Kidney (tissue), 14 donors: ENCODE results near the gene UGT1A10. TPM values are rescaled to one million over a fixed set of nuclear protein-coding genes. Genes with fewer than 3 reads are reported as not detected.

Source experiments
- DNase-seq, 5 donors: peaks; one replicate each; pipeline ENCODE4 v3.0.0-alpha.2; 2013 to 2020
- FAIRE-seq: peaks from 2 replicates; lab custom pipeline; 2012; peaks lifted over from hg19 to GRCh38; lab: Jason Lieb, UNC
- H3K27ac ChIP-seq, 2 donors: one replicate each; pipeline ENCODE4 v1.7.0; 2013; ENCODE audit warnings: low read depth in 2 of 2, low read length in 2 of 2, inconsistent platforms in 1 of 2
- H3K27me3 ChIP-seq: one replicate; pipeline ENCODE4 v1.7.1; 2013; ENCODE audit warnings: low read length, inconsistent platforms; ENCODE audit not compliant: control insufficient read depth, insufficient read depth
- H3K36me3 ChIP-seq, 3 donors: one replicate each; pipeline versions ENCODE4 v1.7.0 to v1.7.1; 2013; ENCODE audit warnings: low read length in 3 of 3, control low read depth in 1 of 3, inconsistent platforms in 1 of 3; ENCODE audit not compliant: insufficient read depth in 3 of 3, control insufficient read depth in 2 of 3
- H3K4me1 ChIP-seq, 3 donors: one replicate each; pipeline versions ENCODE4 v1.7.0 to v1.7.1; 2013; ENCODE audit warnings: low read length in 3 of 3, inconsistent platforms in 1 of 3, low read depth in 1 of 3; ENCODE audit not compliant: control insufficient read depth in 2 of 3, insufficient read depth in 2 of 3
- H3K4me3 ChIP-seq, 3 donors: one replicate each; pipeline versions ENCODE4 v1.7.0 to v1.8.1; 2013; ENCODE audit warnings: low read length in 3 of 3, control low read depth in 1 of 3, inconsistent platforms in 1 of 3
- H3K9ac ChIP-seq, 3 donors: one replicate each; pipeline versions ENCODE4 v1.7.0 to v1.7.1; 2013; ENCODE audit warnings: low read length in 3 of 3, control low read depth in 1 of 3, inconsistent platforms in 1 of 3
- H3K9me3 ChIP-seq, 3 donors: one replicate each; pipeline versions ENCODE4 v1.7.0 to v1.7.1; 2013; ENCODE audit warnings: low read length in 3 of 3, control low read depth in 1 of 3, inconsistent platforms in 1 of 3; ENCODE audit not compliant: control insufficient read depth in 2 of 3, insufficient read depth in 1 of 3
- CTCF ChIP-seq: IDR thresholded peaks from 3 replicates; pipeline ENCODE4 v1.5.1; 2012; ENCODE audit warnings: mild to moderate bottlenecking, moderate library complexity, borderline replicate concordance; ENCODE audit not compliant: insufficient read depth; ENCODE audit errors: extremely low read depth
- intact Hi-C: fragments of 100-400 bp; cut with DNase I; formaldehyde crosslinking; loops from one replicate; pipeline ENCODE4 v1.11.1; 2022
- polyA plus RNA-seq: library from polyadenylated mRNA; stranded (reverse); fragments of 350-450 nt; fragmentation: Illumina TruSeq; extraction: RNeasy Lipid Tissue Mini Kit (QIAGEN cat#74804); gene quantifications from one replicate; pipeline ENCODE4 v1.2.3, GENCODE V29; 2014; ENCODE audit warnings: low read depth, low replicate concordance; ENCODE audit not compliant: insufficient read depth
- total RNA-seq: library from RNA; stranded (reverse); fragmentation: NEBNext Ultra II Directional; extraction: Animal tissue kit (Norgen Biotek cat#: 25700); gene quantifications from one replicate; pipeline ENCODE4 v1.2.1, GENCODE V29; 2021
- donor health status: control.
- donor health status: control.
- donor health status: control.
- donor health status: control.
- donor health status: control.
- donor health status: DM: yes; HTN: yes; CAD: no.
- donor health status: Normal renal cell carcinoma (clear cell type).

The UGT1A10 gene
- total and polyA plus RNA-seq, 2 donors from 2014 or later = 6.6 TPM; not detected in 1

DNA sequence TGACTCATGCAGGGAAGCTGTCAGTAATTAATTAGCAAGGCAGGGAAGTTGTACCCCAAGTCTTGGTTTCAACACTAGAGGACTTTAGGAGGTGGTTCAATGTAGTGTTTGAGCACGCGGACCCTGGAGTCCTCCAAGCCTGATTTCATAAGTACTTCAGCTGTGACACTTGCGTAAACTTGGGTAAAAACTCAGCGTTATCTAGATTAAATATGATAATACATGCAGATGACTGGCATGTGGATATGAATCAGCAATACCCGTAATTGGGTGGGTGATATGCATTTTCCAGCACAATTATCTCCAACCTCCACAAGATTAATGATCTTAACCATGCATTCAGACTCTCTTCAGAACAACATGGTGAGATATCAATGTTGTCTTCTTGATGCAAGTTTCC, 50.7 kb downstream of the UGT1A10 start:
- intact Hi-C loops = no loop called here
- DNase-seq (no peak), FAIRE-seq (no peak)
- Histone ChIP-seq H3K27ac (no peak overlapping the region), H3K9ac (no peak overlapping the region), H3K4me3 (no peak overlapping the region), H3K27me3 (no peaks in the 10 kb centered on the region), H3K36me3 (no peaks in the 10 kb centered on the region), H3K9me3 (no peaks in the 10 kb centered on the region), H3K4me1 (peaks cover 0 to 10% (median 6%) of the 10 kb centered on the region in 3 donors)
- TF ChIP-seq CTCF = no peak

DNA sequence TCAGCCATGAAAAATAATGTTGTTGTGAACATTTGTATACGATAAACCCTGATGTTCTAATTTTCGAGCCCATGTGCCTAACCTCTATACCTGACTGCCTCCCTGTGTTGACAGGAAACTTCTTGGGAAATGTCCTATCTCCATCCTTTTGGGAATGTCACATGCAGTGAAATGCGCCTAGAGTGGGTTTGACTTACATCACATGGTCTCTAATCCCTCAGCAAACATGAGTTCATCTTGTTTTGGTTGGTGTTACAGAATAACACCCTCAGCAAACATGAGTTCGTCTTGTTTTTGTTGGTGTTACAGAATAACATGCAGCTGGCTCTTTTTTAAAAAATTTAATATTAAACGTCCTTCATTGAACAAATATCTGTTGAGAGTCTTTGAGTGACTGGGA, 52.1 kb downstream of the UGT1A10 start:
- TF ChIP-seq CTCF = no peak
- Histone ChIP-seq H3K27me3 (no peaks in the 10 kb centered on the region), H3K27ac (no peak overlapping the region), H3K9ac (no peak overlapping the region), H3K4me3 (no peak overlapping the region), H3K9me3 (no peaks in the 10 kb centered on the region), H3K4me1 (peaks cover 0 to 14% (median 10%) of the 10 kb centered on the region in 3 donors), H3K36me3 (no peaks in the 10 kb centered on the region)
- DNase-seq (no peak), FAIRE-seq (no peak)
- intact Hi-C loops = no loop called here

DNA sequence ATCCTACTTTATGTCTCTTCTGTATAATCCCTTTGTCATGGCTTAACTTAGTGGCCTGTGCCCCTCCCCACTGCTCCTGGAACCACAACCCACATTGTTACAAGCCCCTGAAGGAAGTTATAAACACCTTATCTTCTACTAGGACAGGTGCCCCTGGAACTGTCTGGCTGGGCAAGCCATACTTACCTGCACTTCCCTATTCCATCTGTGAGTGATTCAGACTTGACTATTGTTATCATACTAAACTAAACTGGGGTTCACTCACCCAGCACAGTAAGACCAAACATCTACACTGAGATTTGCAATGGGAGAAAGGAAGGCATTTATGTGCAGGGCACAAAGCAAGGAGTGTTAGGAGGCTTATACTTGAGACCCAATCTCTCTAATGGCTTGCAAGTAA, 52.8 kb downstream of the UGT1A10 start:
- intact Hi-C loops = no loop called here
- Histone ChIP-seq H3K9ac (no peak overlapping the region), H3K36me3 (no peaks in the 10 kb centered on the region), H3K27me3 (no peaks in the 10 kb centered on the region), H3K4me3 (no peak overlapping the region), H3K9me3 (no peaks in the 10 kb centered on the region), H3K27ac (no peak overlapping the region), H3K4me1 (peaks cover 0 to 19% (median 10%) of the 10 kb centered on the region in 3 donors)
- DNase-seq = no peak
- TF ChIP-seq CTCF = no peak
- FAIRE-seq = no peak

DNA sequence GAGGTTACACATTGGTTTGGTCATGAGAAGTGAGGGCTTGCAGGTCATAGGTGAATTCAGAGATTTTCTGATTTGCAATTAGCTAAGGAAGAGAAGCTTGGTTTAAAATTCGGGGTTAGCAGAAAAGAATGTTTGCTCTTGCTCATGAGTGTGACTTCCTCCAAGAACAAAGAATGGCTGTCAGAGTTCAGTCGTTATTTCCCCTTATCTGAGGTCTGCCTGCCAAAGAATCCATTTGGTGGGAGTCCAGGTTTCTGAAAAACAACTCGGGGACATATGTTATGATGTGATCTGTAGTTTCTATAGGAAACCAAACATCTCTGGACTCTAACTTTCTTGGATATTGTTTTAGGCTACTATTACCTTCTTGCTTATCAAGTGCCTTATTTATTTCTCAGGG, 53.3 kb downstream of the UGT1A10 start:
- H3K27me3 ChIP-seq = no peaks in the 10 kb centered on the region
- H3K36me3 ChIP-seq = no peaks in the 10 kb centered on the region
- H3K9me3 ChIP-seq = no peaks in the 10 kb centered on the region
- DNase-seq (no peak), FAIRE-seq (no peak)
- intact Hi-C loops = no loop called here
- H3K4me1 ChIP-seq = peaks cover 0 to 19% (median 10%) of the 10 kb centered on the region in 3 donors
- TF ChIP-seq CTCF = no peak
- no peak overlapping the region for H3K27ac ChIP-seq
- no peak overlapping the region for H3K4me3 ChIP-seq
- no peak overlapping the region for H3K9ac ChIP-seq
